DMS79 treated with DMSO at 0.1 percent for 48 hours (cell line): Measurements from ENCODE around the gene KCNH6.

Experiments
- DNase-seq: peaks from one replicate; lab custom pipeline; 2025; lab: John Stamatoyannopoulos, UW

Gene KCNH6

DNA sequence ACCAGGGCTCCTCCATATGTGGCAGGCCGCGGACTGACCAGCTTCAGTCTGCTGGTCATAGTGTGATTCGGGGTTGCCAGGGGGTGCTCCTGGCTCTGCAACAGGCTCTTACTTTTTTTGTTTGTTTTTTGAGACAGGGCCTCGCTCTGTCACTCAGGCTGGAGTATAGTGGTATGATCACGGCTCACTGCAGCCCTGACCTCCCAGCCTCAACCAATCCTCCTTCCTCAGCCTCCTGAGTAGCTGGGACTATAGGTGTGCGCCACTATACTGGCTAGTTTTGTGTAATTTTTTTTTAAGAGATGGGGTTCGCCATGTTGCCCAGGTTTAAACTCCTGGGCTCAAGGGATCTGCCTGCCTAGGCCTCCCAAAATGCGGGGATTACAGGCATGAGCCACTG lies 11.8 kb upstream of the KCNH6 start:
- no peak for DNase-seq

DNA sequence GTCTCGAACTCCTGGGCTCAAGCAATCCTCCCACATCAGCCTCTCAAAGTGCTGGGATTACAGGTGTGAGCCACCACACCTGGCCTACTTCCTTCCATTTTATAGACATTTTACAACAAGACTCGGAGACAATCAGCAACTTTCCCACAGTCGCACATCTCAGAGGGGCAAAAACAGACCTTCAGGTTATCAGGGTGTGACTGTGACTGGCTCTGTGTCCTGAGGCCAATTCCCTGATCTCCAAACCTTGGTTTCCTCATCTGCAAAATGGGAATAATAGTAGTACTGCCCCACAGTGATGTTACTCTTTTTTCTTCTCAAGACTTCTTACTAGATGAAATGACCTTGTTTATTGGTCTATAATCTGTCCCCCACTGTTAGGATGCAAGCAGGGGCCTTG lies 10.8 kb upstream of the KCNH6 start:
- DNase-seq = no peak

DNA sequence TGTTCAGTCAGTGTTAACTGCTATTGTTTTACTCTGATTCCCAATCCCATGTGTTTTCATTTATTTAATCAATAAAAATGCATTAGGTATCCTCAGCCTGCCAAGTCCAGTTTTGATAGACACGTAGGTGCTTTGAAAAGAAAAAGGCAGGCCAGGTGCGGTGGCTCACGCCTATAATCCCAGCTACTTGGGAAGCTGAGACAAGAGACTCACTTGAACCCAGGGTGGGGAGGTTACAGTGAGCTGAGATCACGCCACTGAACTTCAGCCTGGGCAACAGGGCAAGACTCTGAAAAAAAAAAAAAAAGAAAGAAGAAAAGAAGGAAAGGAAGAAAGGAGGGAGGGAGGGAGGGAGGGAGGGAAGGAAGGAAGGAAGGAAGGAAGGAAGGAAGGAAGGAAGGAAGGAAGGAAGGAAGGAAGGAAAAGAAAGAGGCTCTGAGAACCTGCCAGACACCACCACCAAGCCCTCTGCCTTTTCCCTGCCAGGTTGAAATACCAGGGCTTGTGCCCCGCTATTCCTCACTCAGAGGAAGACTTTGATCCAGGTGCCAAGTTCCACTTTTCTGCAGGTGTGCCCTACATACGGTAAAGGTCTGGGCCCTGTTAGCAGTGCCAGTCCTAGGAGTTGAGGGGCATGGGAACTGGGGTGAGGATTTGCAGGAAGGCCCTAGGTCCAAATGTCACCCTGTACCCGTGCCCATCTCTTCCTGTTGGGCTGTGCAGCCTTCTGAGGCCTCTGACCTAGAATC lies 10.1 kb upstream of the KCNH6 start:
- no peak for DNase-seq

DNA sequence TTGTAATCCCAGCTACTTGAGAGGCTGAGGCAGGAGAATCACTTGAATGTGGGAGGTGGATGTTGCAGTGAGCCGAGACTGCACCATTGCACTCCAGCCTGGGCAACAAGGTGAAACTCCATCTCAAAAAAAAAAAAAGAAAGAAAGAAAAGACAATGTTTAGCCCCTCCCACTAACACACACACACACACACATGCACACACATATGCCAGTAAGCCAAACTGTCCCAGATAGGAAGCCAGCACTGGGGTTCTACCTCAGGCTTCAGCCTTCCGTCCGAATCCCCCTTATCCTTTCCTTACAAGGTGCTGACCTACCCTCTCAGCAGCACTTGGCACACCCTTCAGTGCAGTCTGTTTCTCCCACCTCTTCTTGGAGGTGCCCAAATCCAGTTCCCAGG lies 8.7 kb upstream of the KCNH6 start:
- DNase-seq = peak; percentile 44

DNA sequence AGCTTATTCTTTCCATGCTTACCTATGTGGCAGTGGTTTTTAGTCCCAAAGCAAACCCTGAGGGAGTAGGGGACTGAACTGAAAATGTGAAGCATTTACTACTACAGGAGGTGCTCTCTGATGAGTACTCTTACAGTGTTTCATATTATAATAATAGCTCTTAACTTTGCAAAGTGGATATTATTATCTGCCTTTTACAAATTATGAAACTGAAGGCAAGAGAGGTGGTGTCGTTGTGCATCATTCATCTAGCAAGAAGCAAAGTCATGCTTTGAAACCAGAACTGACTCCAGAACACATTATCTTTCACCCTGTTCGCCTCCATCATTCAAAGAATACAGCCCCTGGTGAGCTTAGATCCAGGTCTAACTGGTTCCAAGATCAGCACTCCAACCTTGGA lies 8.2 kb upstream of the KCNH6 start:
- peak; percentile 44 for DNase-seq

DNA sequence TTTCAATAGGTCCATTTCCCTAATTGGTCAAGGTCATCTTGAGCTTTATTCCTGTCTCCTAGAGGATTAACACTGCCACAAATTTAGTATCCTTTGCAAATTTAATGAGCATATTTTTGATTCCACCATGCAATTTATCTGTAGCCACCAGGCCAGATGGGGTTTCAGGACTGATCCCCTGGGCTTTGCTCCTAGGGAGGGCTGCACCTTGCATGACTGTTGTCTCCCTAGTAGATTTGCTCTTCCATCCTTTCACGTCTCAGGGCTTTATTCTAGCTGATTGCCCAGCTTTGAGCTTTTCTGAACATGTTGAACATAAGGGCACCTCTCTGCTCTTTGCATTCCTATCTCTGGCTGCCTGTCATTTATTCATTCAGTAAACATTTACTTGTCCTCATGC lies 7.7 kb upstream of the KCNH6 start:
- no peak for DNase-seq

DNA sequence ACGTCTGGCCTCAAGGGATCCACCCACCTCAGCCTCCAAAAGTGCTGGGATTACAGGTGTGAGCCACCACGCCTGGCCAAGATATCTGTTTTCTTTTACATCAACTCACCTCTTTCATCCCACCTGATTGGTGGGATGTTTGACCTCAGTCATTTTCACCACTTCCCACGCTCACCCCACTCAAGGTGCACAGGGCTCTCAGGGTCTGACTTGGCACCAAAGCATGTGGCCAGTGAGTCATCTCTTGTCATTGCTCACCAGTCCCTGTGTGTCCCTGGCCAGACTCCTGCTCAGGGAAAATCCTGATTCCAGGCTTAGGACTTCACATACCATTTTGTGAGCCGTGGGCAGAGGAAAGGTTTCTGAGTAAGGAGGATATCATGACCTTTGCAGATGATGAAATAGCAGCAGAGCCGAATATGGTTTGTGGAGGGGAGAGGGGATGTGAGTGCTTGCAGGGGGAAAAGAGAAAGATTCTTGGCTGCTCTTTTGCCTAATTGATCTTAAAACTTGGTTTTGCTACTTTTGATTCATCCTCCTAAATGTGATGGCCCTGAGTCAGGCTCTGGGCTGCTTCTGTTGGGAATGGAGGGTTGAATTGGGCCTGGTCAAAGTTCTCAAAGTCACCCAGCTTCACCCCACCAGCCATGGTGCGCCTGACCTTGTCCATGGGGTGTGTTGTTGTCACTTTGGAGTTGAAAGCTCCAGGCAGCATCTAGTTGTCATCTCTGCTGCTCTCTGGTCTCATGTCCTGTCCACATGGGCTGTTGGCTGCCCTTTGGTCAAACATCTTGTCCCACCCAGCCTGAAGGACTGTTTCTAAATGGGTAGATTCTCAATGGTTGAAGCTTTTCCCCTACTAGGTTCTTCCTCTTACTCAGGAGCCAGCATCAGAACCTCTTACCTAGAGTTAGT lies 6.0 kb upstream of the KCNH6 start:
- no peak for DNase-seq

DNA sequence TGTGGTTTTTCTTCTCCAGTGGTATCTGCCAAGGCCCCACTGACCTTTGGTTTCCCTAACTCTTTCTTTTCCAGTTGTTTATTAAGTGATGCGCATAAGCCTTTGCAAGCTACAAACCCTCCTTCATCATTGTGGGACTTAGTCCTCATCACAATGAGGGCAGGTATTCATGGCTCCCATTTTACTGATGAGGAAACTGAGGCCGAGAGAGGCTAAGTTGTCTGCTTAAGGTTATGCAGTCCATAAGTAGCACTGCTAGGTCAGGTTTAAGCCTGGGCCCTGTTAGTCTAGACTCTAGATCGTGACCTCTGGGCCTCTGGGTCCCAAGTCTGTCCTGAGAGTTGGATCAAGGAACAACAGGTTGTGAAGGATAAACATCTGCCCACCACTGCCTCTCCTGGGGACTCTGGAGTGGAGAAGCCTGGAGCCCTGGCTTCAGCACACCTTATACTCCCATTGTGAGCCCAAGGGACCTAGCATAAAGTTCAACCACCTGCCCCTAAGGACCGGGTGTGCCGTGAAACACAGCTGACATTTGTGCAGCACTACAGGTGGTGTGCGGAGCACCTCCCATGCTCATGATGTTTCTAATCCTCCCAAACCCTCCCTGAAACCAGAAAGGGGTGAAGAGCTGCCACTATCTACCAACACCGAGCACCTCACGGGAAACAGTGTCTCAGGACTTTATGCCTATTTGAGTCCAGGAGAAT lies 5.2 kb upstream of the KCNH6 start:
- no peak for DNase-seq

DNA sequence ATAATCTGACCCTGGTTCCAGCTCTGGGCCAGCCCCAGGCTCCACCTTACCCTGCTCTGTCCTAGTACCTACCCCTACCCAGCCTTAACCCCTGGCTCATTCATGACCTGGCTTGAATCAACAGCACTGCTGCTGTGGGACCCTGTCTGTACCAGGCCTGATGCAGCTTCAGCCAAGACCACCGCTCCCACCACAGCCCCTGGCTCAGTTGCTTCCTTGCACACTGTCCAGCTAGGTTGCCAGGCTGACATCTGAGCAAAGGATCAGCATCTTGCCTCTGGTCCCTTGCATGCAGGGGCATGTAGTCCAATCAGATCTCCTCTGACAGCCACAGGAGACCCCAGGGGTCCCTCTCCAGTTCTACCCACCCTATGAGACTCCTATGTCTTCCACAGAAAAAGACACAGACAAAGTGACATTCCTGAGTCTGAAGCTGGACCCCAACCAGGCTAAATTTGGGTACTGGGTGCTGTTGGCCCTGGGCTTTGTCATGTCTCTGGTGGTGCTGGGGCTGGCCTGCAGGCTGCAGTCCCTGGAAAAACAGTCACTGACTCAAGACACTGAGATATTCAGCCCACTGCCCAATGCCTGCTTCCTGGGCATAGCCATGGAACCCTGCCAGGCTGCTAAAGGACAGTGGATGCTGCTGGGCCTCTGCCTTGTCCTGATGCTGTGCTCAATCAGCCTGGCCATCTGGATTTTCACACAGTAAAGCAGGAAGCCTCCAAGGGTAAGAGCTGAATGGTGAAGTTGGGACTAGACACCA lies 3.9 kb upstream of the KCNH6 start:
- no peak for DNase-seq

DNA sequence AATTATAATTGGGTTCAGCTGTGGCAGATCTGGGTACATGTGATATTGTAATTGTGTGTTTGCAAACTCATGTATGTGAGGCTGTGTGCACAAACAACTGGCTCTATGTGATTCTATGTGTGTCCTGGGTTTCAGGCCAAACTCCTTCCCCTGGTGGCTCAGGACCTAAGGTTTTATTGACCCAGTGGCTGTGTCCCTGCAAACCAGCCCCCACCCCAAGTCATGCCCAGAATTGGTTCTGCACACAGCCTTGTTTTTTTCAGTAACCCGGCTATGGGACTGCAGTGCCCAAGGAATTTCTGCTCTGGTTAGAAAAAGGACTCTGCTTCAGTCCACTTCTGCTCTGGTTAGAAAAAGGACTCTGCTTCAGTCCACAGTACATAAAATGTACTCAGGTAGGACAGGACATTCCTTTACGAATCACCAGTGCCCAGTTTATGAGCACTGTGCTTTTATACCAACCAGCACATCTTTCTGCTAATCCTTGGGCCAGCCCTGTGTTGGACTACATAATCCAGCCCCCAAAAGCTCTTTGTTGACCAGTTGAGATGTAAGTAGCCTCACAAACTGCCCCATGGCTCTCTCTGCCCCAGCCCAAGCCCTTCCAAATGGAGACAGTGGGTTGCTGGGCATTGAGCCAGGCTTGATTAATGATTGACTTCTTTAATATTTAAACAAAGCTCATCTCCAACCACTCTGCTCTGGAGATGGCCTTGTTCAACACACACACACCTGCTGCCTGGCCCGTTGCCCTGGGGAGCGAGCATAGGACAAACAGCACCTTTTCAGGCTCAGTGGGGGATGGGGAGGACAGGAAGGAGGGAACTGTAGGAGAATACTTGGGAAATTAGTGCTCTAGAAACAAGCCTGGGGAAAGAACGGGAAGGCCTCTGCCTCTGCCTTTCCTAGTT lies 2.9 kb upstream of the KCNH6 start:
- peak; percentile 59 for DNase-seq

DNA sequence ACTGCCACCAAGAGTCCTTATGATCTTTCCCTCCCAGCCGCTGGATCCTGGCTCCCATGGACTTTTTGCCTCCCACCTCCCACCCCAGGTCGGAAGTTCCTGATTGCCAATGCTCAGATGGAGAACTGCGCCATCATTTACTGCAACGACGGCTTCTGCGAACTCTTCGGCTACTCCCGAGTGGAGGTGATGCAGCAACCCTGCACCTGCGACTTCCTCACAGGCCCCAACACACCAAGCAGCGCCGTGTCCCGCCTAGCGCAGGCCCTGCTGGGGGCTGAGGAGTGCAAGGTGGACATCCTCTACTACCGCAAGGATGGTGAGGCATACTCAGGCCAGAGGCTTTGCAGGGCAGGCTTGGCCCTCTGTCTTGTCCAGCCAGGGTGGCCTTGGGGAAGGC lies 893 bp downstream of the KCNH6 start:
- DNase-seq = no peak

DNA sequence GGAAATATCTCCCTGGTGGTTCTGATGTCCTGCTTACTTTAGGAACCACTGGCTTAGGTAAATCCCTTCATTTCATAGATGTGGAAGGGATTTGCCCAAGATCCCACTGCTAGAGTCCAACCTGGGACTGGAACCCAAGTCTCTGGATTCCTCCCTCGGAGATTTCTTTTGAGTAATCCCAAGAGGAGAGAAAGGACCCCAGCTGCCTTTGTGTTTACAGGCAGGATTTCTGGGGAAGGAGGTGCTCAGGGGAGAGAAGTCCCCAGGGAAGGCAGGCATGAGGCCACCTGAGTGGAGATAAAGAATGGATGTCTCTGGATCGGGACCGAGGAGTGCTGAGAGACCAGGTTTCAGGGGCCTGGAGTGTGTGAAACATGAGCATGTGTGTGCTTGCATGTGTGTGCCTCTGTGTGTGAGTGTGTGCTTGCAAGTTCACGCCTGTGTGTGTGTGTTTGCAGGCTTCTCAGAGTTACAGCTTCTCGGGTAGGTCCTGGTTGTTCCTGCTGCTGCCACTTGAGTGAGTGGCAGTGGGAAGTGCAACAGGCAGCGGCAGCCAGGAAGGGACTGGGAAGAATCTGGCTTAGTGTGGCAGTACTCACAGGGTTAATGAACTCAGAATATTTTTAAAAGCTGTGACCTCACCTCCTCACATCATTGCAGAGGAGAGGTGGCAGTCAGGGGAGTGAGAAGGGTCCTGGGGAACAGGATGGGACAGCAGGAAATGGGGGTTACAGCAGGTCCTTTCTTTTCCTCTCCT lies 2.2 kb downstream of the KCNH6 start:
- DNase-seq = no peak

DNA sequence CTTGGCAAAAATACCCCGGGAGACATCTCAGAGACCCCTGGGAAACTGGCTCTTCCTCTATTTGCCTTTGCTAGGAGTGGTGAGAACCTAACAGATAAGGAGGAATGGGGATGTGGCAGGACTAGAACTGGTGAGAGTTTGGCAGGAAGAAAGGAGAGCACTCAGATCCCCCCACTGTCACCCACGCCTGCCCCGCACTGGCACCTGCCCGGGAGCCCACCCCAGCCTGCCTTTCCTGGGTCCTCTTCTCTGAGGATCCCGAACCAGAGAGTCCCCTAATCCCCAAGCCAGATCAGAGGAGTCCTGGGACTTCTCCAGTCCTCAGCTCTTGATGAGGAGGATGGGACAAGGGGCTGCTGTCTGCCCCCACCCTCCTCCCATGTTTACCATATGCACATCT lies 3.7 kb downstream of the KCNH6 start:
- no peak for DNase-seq

DNA sequence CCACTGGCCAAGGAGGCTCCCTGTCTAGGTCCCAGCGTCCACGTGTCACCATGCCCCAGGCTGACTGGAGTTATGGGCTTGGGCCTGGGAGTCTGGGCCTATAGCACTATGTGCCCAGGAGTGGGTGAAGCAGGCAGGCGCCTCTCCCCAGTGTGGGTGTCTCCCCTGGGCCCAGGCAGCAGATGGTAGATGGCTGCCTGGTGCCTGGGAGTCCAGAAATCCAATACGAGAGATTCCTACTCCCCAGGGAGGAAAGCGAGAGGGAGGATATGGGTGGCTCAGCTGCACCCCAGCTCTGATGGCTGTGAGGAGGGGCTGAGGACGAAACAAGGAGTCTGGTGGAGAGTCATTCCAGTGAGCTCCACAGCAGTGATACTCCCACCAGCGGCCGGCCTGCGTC lies 5.0 kb downstream of the KCNH6 start:
- DNase-seq = no peak

DNA sequence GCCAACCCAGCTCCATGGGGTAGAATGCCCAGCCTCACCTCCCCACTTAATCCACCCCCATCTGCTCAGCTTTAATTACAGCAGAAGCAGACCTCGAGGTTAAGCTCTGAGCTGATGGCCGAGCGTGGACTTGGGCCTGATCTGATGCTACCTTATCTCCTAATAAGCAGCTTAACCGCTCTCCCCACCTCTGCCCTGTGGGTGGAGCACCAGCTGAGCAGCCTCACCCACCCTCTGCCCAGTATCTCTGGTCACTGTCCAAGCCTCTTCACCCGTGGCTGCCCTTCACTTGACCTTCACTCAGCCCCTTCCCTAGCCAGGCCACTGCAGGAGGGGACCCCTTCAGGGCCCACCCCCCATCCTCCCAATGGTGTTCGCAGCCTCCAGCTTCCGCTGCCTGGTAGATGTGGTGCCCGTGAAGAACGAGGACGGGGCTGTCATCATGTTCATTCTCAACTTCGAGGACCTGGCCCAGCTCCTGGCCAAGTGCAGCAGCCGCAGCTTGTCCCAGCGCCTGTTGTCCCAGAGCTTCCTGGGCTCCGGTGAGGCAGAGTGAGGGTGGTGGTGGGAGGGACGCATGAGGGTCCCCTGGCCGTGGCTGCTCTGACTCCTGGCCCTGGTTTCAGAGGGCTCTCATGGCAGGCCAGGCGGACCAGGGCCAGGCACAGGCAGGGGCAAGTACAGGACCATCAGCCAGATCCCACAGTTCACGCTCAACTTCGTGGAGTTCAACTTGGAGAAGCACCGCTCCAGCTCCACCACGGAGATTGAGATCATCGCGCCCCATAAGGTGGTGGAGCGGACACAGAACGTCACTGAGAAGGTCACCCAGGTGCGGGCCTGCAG lies 6.8 kb downstream of the KCNH6 start:
- DNase-seq = no peak

DNA sequence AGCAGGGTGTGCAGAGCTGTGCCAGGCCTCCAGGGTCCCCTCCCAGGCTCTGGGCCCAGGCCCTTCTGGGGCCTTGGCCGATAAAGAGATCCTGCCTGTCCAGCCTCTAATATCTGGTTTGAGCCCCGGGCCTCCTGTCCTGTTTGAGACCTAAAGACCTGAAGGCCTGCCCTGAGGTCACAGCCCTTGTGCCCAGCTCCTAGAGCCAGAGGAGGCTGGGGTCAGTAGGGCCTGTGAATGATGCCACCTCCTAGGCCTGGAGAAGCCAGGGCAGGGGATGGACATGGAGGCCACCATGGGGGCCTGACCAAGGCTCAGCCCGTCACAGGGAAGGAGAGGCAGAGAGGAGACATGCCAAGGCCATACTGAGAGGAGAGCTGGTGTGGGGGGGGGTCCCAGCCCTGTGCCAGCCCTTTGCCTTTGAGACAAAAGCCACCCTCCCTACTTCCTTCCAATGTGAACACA lies 7.4 kb downstream of the KCNH6 start:
- no peak for DNase-seq

DNA sequence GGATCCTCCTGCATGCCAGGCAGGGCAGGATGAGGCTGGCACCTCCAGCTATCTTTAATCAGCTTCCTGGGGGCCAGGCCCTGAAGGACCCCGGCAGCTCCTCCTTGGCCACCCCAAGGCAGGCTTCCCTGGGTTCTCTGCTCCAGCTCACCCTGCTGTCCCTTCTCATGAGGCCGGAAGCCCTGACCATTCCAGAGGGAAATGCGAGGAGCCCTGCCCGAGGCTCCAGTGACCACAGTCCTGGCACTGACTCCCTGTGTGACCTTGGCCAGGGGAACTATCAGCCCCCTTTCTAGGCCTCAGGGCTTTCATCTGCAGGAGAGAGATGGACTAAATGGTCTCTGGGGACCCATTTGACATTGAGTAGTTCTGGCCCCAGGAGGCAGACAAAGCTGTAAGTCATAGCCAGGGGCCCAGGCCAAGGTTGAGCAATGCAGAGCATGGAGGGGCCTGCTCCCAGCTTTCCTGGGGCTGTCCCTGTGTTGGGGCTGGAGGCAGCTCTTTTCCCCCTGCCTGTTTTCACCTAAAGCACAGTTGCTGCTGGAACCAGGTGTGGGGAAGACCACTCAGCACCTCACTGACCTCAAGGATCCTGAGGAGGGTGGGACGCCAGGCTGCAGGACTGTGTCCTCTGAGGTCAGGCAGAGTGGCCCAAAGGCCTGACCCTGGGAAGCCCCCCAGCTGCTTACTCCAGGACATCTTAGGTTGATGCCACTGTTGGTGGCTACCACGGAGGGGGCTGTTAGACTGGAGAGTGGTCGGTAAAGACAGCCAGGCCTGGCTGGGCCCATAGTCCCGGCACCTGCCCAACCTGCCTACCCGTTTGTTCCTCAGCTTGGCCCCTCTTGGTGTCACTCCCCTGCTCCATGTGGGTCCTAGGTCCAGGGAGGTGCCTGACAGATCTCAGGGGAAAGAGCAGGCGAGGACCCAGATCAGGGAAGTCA lies 8.1 kb downstream of the KCNH6 start:
- no peak for DNase-seq
